SK-N-SH (cell line): ENCODE data around the gene OCA2. TPM values are rescaled to one million over a fixed set of nuclear protein-coding genes. Genes with fewer than 3 reads are reported as not detected.

ENCODE experiments used
- CTCF ChIA-PET: fragments of 300-600, 350-600 bp; formaldehyde crosslinking; extraction: SDS; loops from one replicate; lab custom pipeline; 2021; lab: Yijun Ruan, JAX
- POLR2A ChIA-PET: fragments of 350-600 bp; sonication (Branson Sonifier 250); formaldehyde crosslinking; extraction: SDS; loops from one replicate; lab custom pipeline; 2020; ENCODE audit warnings: antibody characterized with exemption, inconsistent platforms; lab: Yijun Ruan, JAX
- DNase-seq: peaks from one replicate; pipeline ENCODE4 v3.0.0; 2012
- H2AFZ ChIP-seq: fragments of 200-600 bp; sonication (generic); 2 replicates; pipeline ENCODE4 v1.8.1; 2016; ENCODE audit warnings: antibody characterized with exemption, mild to moderate bottlenecking, low read depth
- H3F3A ChIP-seq: fragments of 200-600 bp; sonication (generic); replicated peaks from 2 replicates; pipeline ENCODE3; 2016; ENCODE audit warnings: antibody characterized with exemption, mild to moderate bottlenecking; ENCODE audit not compliant: insufficient read depth
- H3K27ac ChIP-seq, 2 experiments: fragments of 200-500 bp in 1 of 2; fragments of 200-600 bp in 1 of 2; sonication (Bioruptor generic) in 1 of 2; sonication (generic), shearing (Covaris generic) in 1 of 2; 2 replicates each; pipeline versions ENCODE4 v1.5.1 to v1.6.1; 2014 to 2016; ENCODE audit warnings: low read depth in 2 of 2, inconsistent platforms in 1 of 2, low read length in 1 of 2, mild to moderate bottlenecking in 1 of 2, mixed read lengths in 1 of 2
- H3K27me3 ChIP-seq: fragments of 200-600 bp; sonication (generic), shearing (Covaris generic); 2 replicates; pipeline ENCODE4 v1.6.1; 2016; ENCODE audit warnings: mixed run types; ENCODE audit not compliant: insufficient read depth
- H3K36me3 ChIP-seq, 2 experiments: fragments of 200-500 bp in 1 of 2; fragments of 200-600 bp in 1 of 2; sonication (Bioruptor generic) in 1 of 2; sonication (generic) in 1 of 2; replicated peaks in 1 of 2; 2 replicates each; pipeline versions ENCODE3 to v1.5.1; 2014 to 2016; ENCODE audit warnings: low read length in 1 of 2, mild to moderate bottlenecking in 1 of 2; ENCODE audit not compliant: insufficient read depth in 2 of 2, control insufficient read depth in 1 of 2
- H3K4me1 ChIP-seq, 2 experiments: fragments of 200-500 bp in 1 of 2; fragments of 200-600 bp in 1 of 2; sonication (Bioruptor generic) in 1 of 2; sonication (generic), shearing (Covaris generic) in 1 of 2; 2 replicates each; pipeline versions ENCODE4 v1.5.1 to v1.6.1; 2014 to 2016; ENCODE audit warnings: low read depth in 1 of 2, low read length in 1 of 2, mixed run types in 1 of 2; ENCODE audit not compliant: insufficient read depth in 2 of 2, control insufficient read depth in 1 of 2
- H3K4me2 ChIP-seq: fragments of 200-600 bp; sonication (generic), shearing (Covaris generic); 2 replicates; pipeline ENCODE4 v1.6.1; 2017; ENCODE audit warnings: mixed run types
- H3K4me3 ChIP-seq, 2 experiments: fragments of 200-500 bp in 1 of 2; fragments of 200-600 bp in 1 of 2; sonication (Bioruptor generic) in 1 of 2; sonication (generic), shearing (Covaris generic) in 1 of 2; 2 replicates each; pipeline versions ENCODE4 v1.5.1 to v1.8.1; 2014 to 2016; ENCODE audit warnings: low read depth in 2 of 2, inconsistent platforms in 1 of 2, low read length in 1 of 2, mild to moderate bottlenecking in 1 of 2, mixed read lengths in 1 of 2, moderate library complexity in 1 of 2
- H3K79me2 ChIP-seq: fragments of 200-600 bp; sonication (generic); 2 replicates; pipeline ENCODE4 v1.8.1; 2017; ENCODE audit warnings: mild to moderate bottlenecking; ENCODE audit not compliant: insufficient read depth
- H3K9ac ChIP-seq: fragments of 200-600 bp; sonication (generic); 2 replicates; pipeline ENCODE4 v1.6.1; 2017; ENCODE audit warnings: mixed run types
- H3K9me2 ChIP-seq: fragments of 200-600 bp; sonication (generic); 2 replicates; pipeline ENCODE4 v1.6.1; 2017; ENCODE audit warnings: mixed run types
- H3K9me3 ChIP-seq: fragments of 200-600 bp; sonication (generic); 2 replicates; pipeline ENCODE4 v1.6.1; 2017; ENCODE audit warnings: mixed run types, mild to moderate bottlenecking, moderate library complexity
- H4K20me1 ChIP-seq: fragments of 200-600 bp; sonication (generic); 2 replicates; pipeline ENCODE4 v1.6.1; 2017; ENCODE audit warnings: mild to moderate bottlenecking, mixed run types; ENCODE audit not compliant: insufficient read depth
- EZH2phosphoT487 ChIP-seq: fragments of 200-600 bp; sonication (generic); IDR thresholded peaks from 2 replicates; pipeline ENCODE4 v1.6.1; 2017; ENCODE audit warnings: low read depth, mixed run types, mild to moderate bottlenecking, antibody characterized with exemption, moderate library complexity, borderline replicate concordance
- FOXM1 ChIP-seq: IDR thresholded peaks from 2 replicates; pipeline ENCODE4 v1.4.0; 2012; ENCODE audit warnings: low read depth, mild to moderate bottlenecking
- GABPA ChIP-seq: IDR thresholded peaks from 2 replicates; pipeline ENCODE4 v1.4.0; 2012; ENCODE audit warnings: low read depth, mild to moderate bottlenecking
- JUND ChIP-seq: IDR thresholded peaks from 2 replicates; pipeline ENCODE4 v1.4.0; 2012
- PBX3 ChIP-seq: IDR thresholded peaks from 2 replicates; pipeline ENCODE4; 2012
- RCOR1 ChIP-seq: fragments of 150-350 bp; IDR thresholded peaks from 2 replicates; pipeline ENCODE4 v1.6.1; 2017; ENCODE audit warnings: antibody characterized with exemption, low read length
- SMC3 ChIP-seq: IDR thresholded peaks from 2 replicates; pipeline ENCODE4 v1.6.1; 2012; ENCODE audit warnings: low read depth, low read length, improper control_type of control experiment
- USF1 ChIP-seq: IDR thresholded peaks from 2 replicates; pipeline ENCODE4 v1.4.0; 2012; ENCODE audit warnings: low read depth, borderline replicate concordance
- YY1 ChIP-seq: IDR thresholded peaks from 2 replicates; pipeline ENCODE4 v1.4.0; 2012; ENCODE audit warnings: low read depth, mild to moderate bottlenecking
- ZBTB33 ChIP-seq: IDR thresholded peaks from 2 replicates; pipeline ENCODE4 v1.4.0; 2012; ENCODE audit warnings: low read depth, borderline replicate concordance
- WGBS: methylation state at CpG from one replicate; pipeline ENCODE4 v1.1.6; 2017; ENCODE audit warnings: low lambda C conversion rate; 5-methylcytosine and 5-hydroxymethylcytosine counted together
- polyA plus RNA-seq, 3 experiments: library from polyadenylated mRNA; depleted of rRNA; stranded (reverse); fragments of >200 nt; gene quantifications; 2 replicates each; pipeline ENCODE4 v1.2.3, GENCODE V29; 2012

The OCA2 gene
- polyA plus RNA-seq, 1 of the 3 experiments (the other 2 are of a cell fraction): 0.16 TPM

GRCh38 chr15:28023422-28023821, 75.7 kb downstream of the OCA2 start:
- no peaks in the 10 kb centered on the region for H3K9me2 ChIP-seq
- no peaks in the 10 kb centered on the region for H3K36me3 ChIP-seq
- no peak overlapping the region for H3K4me2 ChIP-seq
- ChIA-PET POLR2A (no interaction called here), CTCF (interaction anchor here (1.2 to 5.4 kb wide), 3 partner anchors 20 to 1132 kb away, joined by 6 to 44 read pairs (median 14); no protein-coding TSS in a partner anchor)
- H3K9me3 ChIP-seq: no peaks in the 10 kb centered on the region
- H3K4me3 ChIP-seq: no peak overlapping the region
- DNase-seq: no peak
- no peaks in the 10 kb centered on the region for H4K20me1 ChIP-seq
- no peak overlapping the region for H2AFZ ChIP-seq
- H3F3A ChIP-seq: no peaks in the 10 kb centered on the region
- no peaks in the 10 kb centered on the region for H3K79me2 ChIP-seq
- H3K9ac ChIP-seq: no peak overlapping the region
- peaks cover 0 to 23% of the 10 kb centered on the region in 2 experiments; a peak in 2 of 4 replicates for H3K4me1 ChIP-seq
- TF ChIP-seq USF1: no peak
- TF ChIP-seq YY1: no peak
- no peak for TF ChIP-seq SMC3
- no peak for TF ChIP-seq PBX3
- no peak for TF ChIP-seq ZBTB33
- no peak for TF ChIP-seq FOXM1
- no peak for TF ChIP-seq RCOR1
- H3K27me3 ChIP-seq: no peaks in the 10 kb centered on the region
- WGBS: 32% methylated on average over 3 of the region's 8 CpGs
- no peak overlapping the region for H3K27ac ChIP-seq

GRCh38 chr15:28022961-28023360, 76.2 kb downstream of the OCA2 start:
- no peaks in the 10 kb centered on the region for H4K20me1 ChIP-seq
- H3K4me3 ChIP-seq: no peak overlapping the region
- H3K27ac ChIP-seq: no peak overlapping the region
- H3F3A ChIP-seq: no peaks in the 10 kb centered on the region
- no peaks in the 10 kb centered on the region for H3K79me2 ChIP-seq
- H3K4me2 ChIP-seq: no peak overlapping the region
- H3K9me2 ChIP-seq: no peaks in the 10 kb centered on the region
- ChIA-PET CTCF (interaction anchor here (1.2 to 5.4 kb wide), 7 partner anchors 12 to 1132 kb away, joined by 6 to 44 read pairs (median 14); no protein-coding TSS in a partner anchor), POLR2A (no interaction called here)
- H3K36me3 ChIP-seq: no peaks in the 10 kb centered on the region
- DNase-seq: no peak
- H3K9me3 ChIP-seq: no peaks in the 10 kb centered on the region
- 14% methylated on average over 2 of the region's 2 CpGs for WGBS
- H3K9ac ChIP-seq: no peak overlapping the region
- no peak overlapping the region for H2AFZ ChIP-seq
- no peak for TF ChIP-seq SMC3
- TF ChIP-seq GABPA: no peak
- TF ChIP-seq EZH2phosphoT487: no peak
- TF ChIP-seq YY1: no peak
- TF ChIP-seq PBX3: no peak
- no peak for TF ChIP-seq JUND
- no peaks in the 10 kb centered on the region for H3K27me3 ChIP-seq
- H3K4me1 ChIP-seq: peaks cover 0 to 23% of the 10 kb centered on the region in 2 experiments; a peak in 2 of 4 replicates
